K562 (cell line): ENCODE measurements around the gene NOXRED1. TPM values are rescaled to one million over a fixed set of nuclear protein-coding genes. Genes with fewer than 3 reads are reported as not detected.
A peak's percentile ranks its signal among the peaks of the same experiment; 100 is the strongest.

Experiments used
- ATAC-seq: fragments of 200-7000 bp; cut with Tn5 transposase; 3 replicates; pipeline ENCODE4 v1.9.1; 2020; ENCODE audit warnings: moderate library complexity
- BruUV-seq: library from RNA; stranded (reverse); fragments of 400-500 nt; replicated peaks from 2 replicates; lab custom pipeline; 2021; lab: Mats Ljungman, UMichigan
- CTCF ChIA-PET: fragments of 300-600 bp; formaldehyde crosslinking; extraction: SDS; loops from one replicate; lab custom pipeline; 2021; ENCODE audit warnings: low intra/inter-chr PET ratio; lab: Yijun Ruan, JAX
- POLR2A ChIA-PET: fragments of 300-600, 350-650 bp; sonication (Branson Sonifier 250); formaldehyde crosslinking; extraction: SDS; loops from one replicate; lab custom pipeline; 2021; ENCODE audit warnings: antibody characterized with exemption, inconsistent platforms; lab: Yijun Ruan, JAX
- DNase-seq, 4 experiments: peaks; one replicate each; pipeline versions ENCODE4 v3.0.0 to v3.0.0-alpha.2; 2011 to 2018; ENCODE audit warnings: low spot score in 3 of 4, mixed read lengths in 3 of 4; ENCODE audit errors: extremely low read depth in 1 of 4
- FAIRE-seq: peaks from 2 replicates; lab custom pipeline; 2011; peaks lifted over from hg19 to GRCh38; lab: Jason Lieb, UNC
- H2AFZ ChIP-seq: 2 replicates; pipeline ENCODE4 v1.6.0; 2011; ENCODE audit warnings: low read depth, low read length, control low read depth, inconsistent platforms
- H3K27ac ChIP-seq: fragments of 200-600 bp; 3 replicates; pipeline ENCODE4 v1.8.0; 2011; ENCODE audit warnings: low read depth, mild to moderate bottlenecking, control low read depth, inconsistent platforms, low read length, moderate library complexity, mixed read lengths; ENCODE audit errors: extremely low read depth
- H3K27me3 ChIP-seq, 2 experiments: fragments of 300-600 bp in 1 of 2; 2 replicates in 1 of 2; 3 replicates in 1 of 2; pipeline versions ENCODE4 v1.6.0 to v1.8.0; 2011; ENCODE audit warnings: inconsistent platforms in 2 of 2, low read length in 2 of 2, mild to moderate bottlenecking in 1 of 2, mixed read lengths in 1 of 2, moderate library complexity in 1 of 2; ENCODE audit not compliant: control insufficient read depth in 2 of 2, insufficient read depth in 2 of 2
- H3K36me3 ChIP-seq: fragments of 300-600 bp; 3 replicates; pipeline ENCODE4 v1.8.0; 2011; ENCODE audit warnings: mild to moderate bottlenecking, low read length, inconsistent platforms; ENCODE audit not compliant: control insufficient read depth, insufficient read depth
- H3K4me1 ChIP-seq, 2 experiments: fragments of 200-600 bp in 1 of 2; replicated peaks in 1 of 2; 2 replicates in 1 of 2; 3 replicates in 1 of 2; pipeline versions ENCODE4 v1.5.1 to v1.8.0; 2011; ENCODE audit warnings: inconsistent platforms in 2 of 2, low read length in 2 of 2, mild to moderate bottlenecking in 1 of 2, mixed read lengths in 1 of 2, moderate library complexity in 1 of 2; ENCODE audit not compliant: control insufficient read depth in 2 of 2, insufficient read depth in 2 of 2
- H3K4me2 ChIP-seq: 2 replicates; pipeline ENCODE4 v1.6.1; 2011; ENCODE audit warnings: low read length, control low read depth, inconsistent platforms, mixed read lengths; ENCODE audit not compliant: insufficient read depth
- H3K4me3 ChIP-seq: fragments of 200-600 bp; sonication (generic), shearing (Covaris generic); 2 replicates; pipeline ENCODE4 v1.5.1; 2016; ENCODE audit warnings: control low read depth, inconsistent platforms
- H3K79me2 ChIP-seq: fragments of 200-600 bp; 3 replicates; pipeline ENCODE4 v1.8.0; 2011; ENCODE audit warnings: low read length, inconsistent platforms; ENCODE audit not compliant: control insufficient read depth, insufficient read depth
- H3K9ac ChIP-seq, 2 experiments: 2 replicates each; pipeline versions ENCODE4 v1.6.0 to v1.6.1; 2011; ENCODE audit warnings: low read depth in 2 of 2, low read length in 2 of 2, control low read depth in 1 of 2, inconsistent platforms in 1 of 2, mild to moderate bottlenecking in 1 of 2, mixed read lengths in 1 of 2; ENCODE audit not compliant: insufficient read depth in 1 of 2
- H3K9me1 ChIP-seq: one replicate; pipeline ENCODE4 v1.6.0; 2011; ENCODE audit warnings: inconsistent platforms, mild to moderate bottlenecking, low read length, moderate library complexity; ENCODE audit not compliant: control insufficient read depth, insufficient read depth
- H3K9me3 ChIP-seq: replicated peaks from 2 replicates; pipeline ENCODE4 v1.5.1; 2011; ENCODE audit warnings: low read depth, low read length, inconsistent platforms; ENCODE audit not compliant: control insufficient read depth, insufficient read depth
- H4K20me1 ChIP-seq: replicated peaks from 2 replicates; pipeline ENCODE4 v1.6.1; 2011; ENCODE audit warnings: low read length, inconsistent platforms, mixed read lengths; ENCODE audit not compliant: control insufficient read depth, insufficient read depth
- ARHGAP35 ChIP-seq: fragments of 450-650 bp; IDR thresholded peaks from 2 replicates; pipeline ENCODE4 v1.6.1; 2018; ENCODE audit not compliant: partially characterized antibody
- BRF2 ChIP-seq: IDR thresholded peaks from 3 replicates; pipeline ENCODE4 v1.6.1; 2011; ENCODE audit warnings: borderline replicate concordance, mild to moderate bottlenecking; ENCODE audit not compliant: insufficient read length, insufficient read depth
- DLX4 ChIP-seq: fragments of 250-450 bp; sonication (Bioruptor Pico); IDR thresholded peaks from 2 replicates; pipeline ENCODE4 v1.6.1; 2021; ENCODE audit warnings: mild to moderate bottlenecking
- KDM1A ChIP-seq, 2 experiments: fragments of 450-650 bp; IDR thresholded peaks; 2 replicates each; pipeline ENCODE4 v1.6.1; 2016; ENCODE audit warnings: mild to moderate bottlenecking in 2 of 2
- POLR3A ChIP-seq: IDR thresholded peaks from 2 replicates; pipeline ENCODE4 v1.6.1; 2011; ENCODE audit warnings: borderline replicate concordance, mild to moderate bottlenecking, moderate library complexity; ENCODE audit not compliant: insufficient read length, insufficient read depth; ENCODE audit errors: extremely low read depth
- SREBF1 ChIP-seq: fragments of 150-350 bp; IDR thresholded peaks from 2 replicates; pipeline ENCODE4 v1.6.1; 2014; ENCODE audit warnings: antibody characterized with exemption, low read depth, low read length, borderline replicate concordance
- ZNF121 ChIP-seq: sonication (generic); formaldehyde crosslinking; conservative IDR thresholded peaks from 2 replicates; pipeline ENCODE4 v1.8.0; 2022; ENCODE audit warnings: missing genetic modification reagents
- ZNF41 ChIP-seq: fragments of 250-450 bp; sonication (Bioruptor Pico); conservative IDR thresholded peaks from 2 replicates; pipeline ENCODE4 v1.4.0; 2020; ENCODE audit warnings: mild to moderate bottlenecking
- ZNF507 ChIP-seq: conservative IDR thresholded peaks from 2 replicates; pipeline ENCODE4 v1.6.1; 2017; ENCODE audit warnings: missing genetic modification characterization, missing compliant biosample characterization
- WGBS: fragments of 100-300 bp; shearing (Covaris generic); methylation state at CpG from one replicate; pipeline ENCODE4 v1.1.6; 2016; ENCODE audit warnings: low coverage, mixed read lengths; ENCODE audit not compliant: insufficient coverage; ENCODE audit errors: missing lambda C conversion rate; 5-methylcytosine and 5-hydroxymethylcytosine counted together
- in situ Hi-C: fragments of 300-500 bp; cut with MboI; formaldehyde crosslinking; loops from 4 replicates; pipeline ENCODE4 v1.15.0; 2018; ENCODE audit warnings: inconsistent platforms, mixed read lengths
- intact Hi-C: fragments of 100-400 bp; cut with micrococcal nuclease; formaldehyde crosslinking; loops from 2 replicates; pipeline ENCODE4 v1.14.2; 2022
- polyA plus RNA-seq, 8 experiments: library from polyadenylated mRNA; depleted of rRNA in 4 of 8; stranded (reverse) in 5 of 8; unstranded in 3 of 8; fragments of >200 nt; fragmentation: Nextera tagmentation in 2 of 8; fragmentation: Illumina TruSeq in 1 of 8; extraction: Ambion mirVana in 2 of 8; extraction: Trizol in 1 of 8; gene quantifications; 2 replicates each; pipeline versions ENCODE4 v1.2.1 to v1.2.3, GENCODE V29; 2011 to 2014; ENCODE audit warnings: inconsistent platforms in 1 of 8, missing spikeins in 1 of 8
- total RNA-seq, 7 experiments: library from RNA; depleted of rRNA in 6 of 7; stranded (reverse); fragments of >200 nt in 6 of 7; fragmentation: Illumina TruSeq in 2 of 7; extraction: Trizol in 2 of 7; gene quantifications; 2 replicates each; pipeline versions ENCODE4 v1.2.1 to v1.2.3, GENCODE V29; 2011 to 2021; ENCODE audit warnings: low replicate concordance in 1 of 7
- TF ChIP-seq, protein P1 (sequence below): fragments of 250-450 bp; sonication (Bioruptor Pico); IDR thresholded peaks from 2 replicates; pipeline ENCODE4 v1.9.0; 2021; ENCODE audit warnings: mild to moderate bottlenecking, inconsistent platforms

The NOXRED1 gene
- total and polyA plus RNA-seq, 9 of the 15 experiments (the other 6 are each of a cell fraction or from before 2014, with no cell fraction given): 0.15 to 0.85 (median 0.30) TPM

- Histone ChIP-seq H3K27ac (no peak overlapping the region), H3K9me3 (no peaks in the 10 kb centered on the region), H3K9me1 (no peaks in the 10 kb centered on the region), H3K4me2 (no peak overlapping the region)
- BruUV-seq: no TSS peak
- CTCF ChIA-PET: no interaction called here
- TF ChIP-seq KDM1A (IDR thresholded peaks at IDR 0.05): 0 out of 4 replicates have a peak, but pooled peaks of 1 of the 2 experiments have one; percentile 33
- no peak for TF ChIP-seq SREBF1
- TF ChIP-seq, all 486 proteins: peak for 1
- Histone ChIP-seq H3K79me2 (peaks cover 35% of the 10 kb centered on the region), H3K27me3 (no peaks in the 10 kb centered on the region), H3K9ac (no peak overlapping the region), H4K20me1 (no peaks in the 10 kb centered on the region), H2AFZ (no peak overlapping the region), H3K4me3 (no peak overlapping the region), H3K36me3 (no peaks in the 10 kb centered on the region), H3K4me1 (peaks cover 6 to 11% of the 10 kb centered on the region in 2 experiments; a peak in 3 of 5 replicates)
- 24% methylated on average over 4 of the region's 4 CpGs for WGBS
- FAIRE-seq (peak; percentile 26), ATAC-seq (no peak), DNase-seq (no peak)
- intact Hi-C loops: no loop called here
- POLR2A ChIA-PET: no interaction called here
- in situ Hi-C loops: no loop called here
Measured at GRCh38 chr14:77372304-77372841, 51.0 kb downstream of the NOXRED1 start.

- Histone ChIP-seq H4K20me1 (no peaks in the 10 kb centered on the region), H2AFZ (no peak overlapping the region), H3K36me3 (no peaks in the 10 kb centered on the region), H3K9ac (no peak overlapping the region), H3K79me2 (peaks cover 10% of the 10 kb centered on the region), H3K4me1 (peaks cover 0 to 4% of the 10 kb centered on the region in 2 experiments; a peak in 2 of 5 replicates), H3K9me3 (no peaks in the 10 kb centered on the region), H3K4me3 (no peak overlapping the region), H3K9me1 (no peaks in the 10 kb centered on the region), H3K4me2 (no peak overlapping the region), H3K27ac (no peak overlapping the region), H3K27me3 (no peaks in the 10 kb centered on the region)
- no TSS peak for BruUV-seq
- ChIA-PET CTCF (no interaction called here), POLR2A (interaction anchor here (1.0 kb wide), 1 partner anchor 21 kb away, joined by 3 read pairs; no protein-coding TSS in a partner anchor)
- ATAC-seq (no peak), FAIRE-seq (no peak), DNase-seq (no peak)
- intact Hi-C loops: no loop called here
- 29% methylated on average over 1 of the region's 1 CpG for WGBS
- TF ChIP-seq ARHGAP35 (no peak), BRF2 (no peak), ZNF121 (CRISPR knock-in tag) (no peak), POLR3A (no peak), ZNF41 (CRISPR knock-in tag) (no peak), DLX4 (CRISPR knock-in tag) (no peak), ZNF507 (tag) (no peak)
- TF ChIP-seq, protein P1, sequence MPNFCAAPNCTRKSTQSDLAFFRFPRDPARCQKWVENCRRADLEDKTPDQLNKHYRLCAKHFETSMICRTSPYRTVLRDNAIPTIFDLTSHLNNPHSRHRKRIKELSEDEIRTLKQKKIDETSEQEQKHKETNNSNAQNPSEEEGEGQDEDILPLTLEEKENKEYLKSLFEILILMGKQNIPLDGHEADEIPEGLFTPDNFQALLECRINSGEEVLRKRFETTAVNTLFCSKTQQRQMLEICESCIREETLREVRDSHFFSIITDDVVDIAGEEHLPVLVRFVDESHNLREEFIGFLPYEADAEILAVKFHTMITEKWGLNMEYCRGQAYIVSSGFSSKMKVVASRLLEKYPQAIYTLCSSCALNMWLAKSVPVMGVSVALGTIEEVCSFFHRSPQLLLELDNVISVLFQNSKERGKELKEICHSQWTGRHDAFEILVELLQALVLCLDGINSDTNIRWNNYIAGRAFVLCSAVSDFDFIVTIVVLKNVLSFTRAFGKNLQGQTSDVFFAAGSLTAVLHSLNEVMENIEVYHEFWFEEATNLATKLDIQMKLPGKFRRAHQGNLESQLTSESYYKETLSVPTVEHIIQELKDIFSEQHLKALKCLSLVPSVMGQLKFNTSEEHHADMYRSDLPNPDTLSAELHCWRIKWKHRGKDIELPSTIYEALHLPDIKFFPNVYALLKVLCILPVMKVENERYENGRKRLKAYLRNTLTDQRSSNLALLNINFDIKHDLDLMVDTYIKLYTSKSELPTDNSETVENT (CRISPR knock-in tag): no peak
- in situ Hi-C loops: no loop called here
Measured at GRCh38 chr14:77369285-77369684, 54.0 kb downstream of the NOXRED1 start.
